CD4-positive, alpha-beta T cell treated with Interleukin-17A for 1 hour (primary cell): ENCODE measurements around the gene PTPRO.

Experiments used
- DNase-seq: peaks from one replicate; pipeline ENCODE4 v3.0.0-alpha.2; 2020

Gene PTPRO

DNA sequence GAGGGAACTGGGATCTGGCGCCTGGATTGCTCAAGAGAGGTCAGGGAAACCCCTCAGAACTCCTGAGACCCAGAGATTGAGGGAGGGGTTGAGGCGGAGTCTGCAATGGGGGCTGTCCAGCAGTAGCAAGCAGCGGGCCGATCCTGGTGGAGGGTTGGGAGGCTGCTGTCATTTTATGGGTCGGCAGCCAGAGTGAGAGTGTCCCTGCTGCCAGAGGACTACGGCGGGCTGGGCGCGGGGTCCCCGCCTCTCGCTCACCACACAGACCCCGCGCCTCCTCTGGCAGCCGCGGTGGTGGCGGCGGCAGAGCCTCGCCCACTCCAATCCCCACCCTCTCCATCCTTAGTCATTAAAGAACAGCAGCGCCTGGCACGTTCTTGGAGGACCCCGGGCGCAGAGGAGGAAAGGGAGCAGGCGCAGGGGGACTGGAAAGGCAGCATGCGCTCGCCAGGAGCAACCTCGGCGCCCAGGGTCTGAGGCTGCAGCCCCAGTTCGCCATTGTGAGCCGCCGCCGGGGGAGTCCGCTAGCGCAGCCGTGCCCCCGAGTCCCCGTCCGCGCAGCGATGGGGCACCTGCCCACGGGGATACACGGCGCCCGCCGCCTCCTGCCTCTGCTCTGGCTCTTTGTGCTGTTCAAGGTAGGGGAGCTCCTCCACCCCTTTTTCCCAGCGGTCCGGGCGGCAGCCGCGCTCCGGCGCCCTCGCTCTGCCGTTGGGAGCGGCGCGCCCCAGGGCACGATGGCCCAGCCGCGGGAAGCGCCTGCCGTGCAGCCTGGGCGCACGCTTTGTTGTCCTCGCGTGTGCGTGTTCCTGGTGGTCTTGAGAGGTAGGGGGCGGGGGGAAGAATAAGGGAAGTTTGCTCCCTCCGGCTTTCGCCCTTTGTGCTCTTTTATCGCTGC is at the start of gene PTPRO:
Gene PTPRO (plus strand): TSS at position 345 of the 898 bp plus-strand sequence.
- DNase-seq = no peak

DNA sequence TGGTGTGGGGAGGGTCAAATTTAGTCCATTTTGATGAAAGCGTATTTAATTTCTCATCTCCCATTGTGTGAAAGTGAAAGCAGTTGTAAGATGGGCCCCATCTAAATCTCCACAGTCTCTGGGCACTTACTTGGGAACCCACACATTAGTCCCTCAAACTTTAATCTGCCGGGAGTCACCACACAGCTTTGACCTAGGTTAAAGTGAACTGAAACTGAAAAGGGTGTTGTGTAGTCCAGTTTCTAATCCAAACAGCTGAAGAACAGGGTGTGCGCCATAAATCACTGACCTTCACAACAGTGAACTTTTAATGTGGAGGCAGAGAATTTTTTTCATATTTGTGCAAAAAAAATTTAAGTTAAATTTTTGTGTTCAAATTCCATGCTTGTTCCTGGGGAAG is 48.4 kb upstream of the PTPRO start:
- DNase-seq = no peak

DNA sequence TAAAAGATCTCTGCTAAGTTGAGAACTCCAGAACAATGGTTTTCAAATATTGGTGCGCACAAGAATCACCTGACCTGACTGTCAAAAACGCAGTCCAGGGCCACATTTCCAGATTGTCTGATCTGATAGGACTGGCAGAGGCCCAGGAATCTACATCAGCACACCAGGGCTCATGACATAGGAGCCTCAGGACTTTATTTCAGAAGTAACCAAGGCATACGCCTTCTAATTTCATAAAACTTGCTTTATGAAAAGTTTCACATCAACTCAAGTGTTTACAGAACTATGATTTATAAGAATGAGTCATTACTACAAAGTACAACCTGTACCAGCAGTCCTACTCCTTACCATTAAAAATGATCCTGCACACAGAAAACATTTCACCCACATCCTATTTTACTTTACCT is 47.7 kb upstream of the PTPRO start:
- DNase-seq = no peak

DNA sequence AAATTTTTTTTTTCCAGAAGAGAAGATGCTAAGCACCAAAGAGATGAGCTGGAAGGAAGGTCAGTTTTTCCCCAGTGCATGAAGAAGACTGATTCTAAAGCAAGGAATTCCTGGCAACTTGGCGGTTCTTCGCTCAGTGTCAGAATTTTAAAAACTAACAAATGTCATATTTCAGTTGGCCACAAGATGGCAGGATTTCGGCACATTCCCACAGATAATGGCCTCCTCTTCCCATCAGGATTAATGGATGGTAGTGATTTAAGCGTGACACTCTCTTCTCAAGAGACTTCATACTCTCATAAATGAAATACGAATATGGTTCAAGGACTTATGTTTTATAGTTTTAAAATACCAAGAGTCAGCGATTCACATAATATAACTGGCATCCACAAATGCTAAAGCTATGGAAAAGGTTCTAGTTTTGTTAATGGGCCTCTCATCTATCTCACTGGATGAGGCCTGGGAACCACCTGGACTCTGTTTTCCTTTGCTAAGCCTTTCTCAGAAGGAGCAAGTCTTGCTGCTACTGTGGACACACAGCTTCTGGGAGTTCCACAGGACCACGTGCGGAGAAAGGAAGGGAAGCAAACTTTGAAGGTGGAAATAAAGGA is 46.1 kb upstream of the PTPRO start:
- peak; percentile 18 for DNase-seq

DNA sequence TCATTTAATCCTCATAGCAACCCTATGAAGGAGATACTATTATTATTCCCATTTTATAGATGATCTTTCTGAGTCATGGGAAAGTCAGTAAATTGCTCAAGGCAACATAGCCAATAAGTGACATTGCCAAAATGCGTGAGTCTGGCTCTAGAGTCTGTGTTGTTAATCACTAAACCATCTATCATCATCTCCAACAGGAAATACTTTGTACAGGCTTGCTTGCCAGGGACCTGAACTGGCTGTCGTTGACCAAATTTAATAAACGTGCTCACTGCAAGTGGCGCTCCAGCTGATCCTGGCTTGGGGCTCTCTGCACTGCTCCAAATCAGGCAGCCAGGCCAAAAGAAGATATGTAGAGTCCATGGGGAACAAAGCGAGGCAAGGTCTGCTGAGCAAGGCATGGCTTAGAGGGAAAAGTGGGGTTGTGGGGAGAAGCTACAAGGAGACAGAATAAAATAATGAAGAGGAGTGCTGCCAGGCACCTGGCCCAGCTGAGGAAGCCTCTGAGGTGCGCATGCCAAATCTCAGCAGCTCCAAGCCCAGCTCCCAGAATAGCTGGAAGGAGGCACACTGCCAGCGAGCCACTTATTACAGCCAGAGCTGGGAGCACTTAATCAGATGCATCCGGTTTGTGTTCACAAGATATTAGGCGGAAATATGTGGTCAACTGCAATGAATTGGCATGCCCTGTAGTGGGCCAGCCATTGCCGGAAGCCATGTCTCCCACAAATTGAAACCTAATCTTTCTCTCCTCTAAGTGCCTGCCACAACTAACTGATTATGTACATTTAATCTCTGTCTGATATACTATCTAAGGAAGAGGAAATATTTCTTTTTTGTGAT is 43.3 kb upstream of the PTPRO start:
- peak; percentile 29 for DNase-seq

DNA sequence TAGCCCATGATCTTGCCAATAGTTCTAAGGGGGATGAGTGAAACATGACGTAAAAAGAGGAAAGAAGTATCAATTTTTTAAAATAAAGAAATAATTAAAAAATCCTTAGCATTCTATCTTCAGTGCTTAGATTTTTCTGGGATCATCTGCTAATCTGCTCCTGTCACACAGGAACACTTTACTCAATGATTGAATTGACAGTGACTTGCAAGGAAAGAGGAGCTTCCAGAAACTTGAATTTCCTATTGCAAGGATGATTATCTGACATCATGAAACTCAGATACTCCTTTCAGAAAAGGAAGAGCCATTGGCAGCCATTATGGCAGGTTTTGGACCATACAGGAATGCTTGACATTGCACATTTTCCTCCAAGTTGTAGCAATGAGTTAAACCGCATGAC is 41.4 kb upstream of the PTPRO start:
- DNase-seq = no peak

DNA sequence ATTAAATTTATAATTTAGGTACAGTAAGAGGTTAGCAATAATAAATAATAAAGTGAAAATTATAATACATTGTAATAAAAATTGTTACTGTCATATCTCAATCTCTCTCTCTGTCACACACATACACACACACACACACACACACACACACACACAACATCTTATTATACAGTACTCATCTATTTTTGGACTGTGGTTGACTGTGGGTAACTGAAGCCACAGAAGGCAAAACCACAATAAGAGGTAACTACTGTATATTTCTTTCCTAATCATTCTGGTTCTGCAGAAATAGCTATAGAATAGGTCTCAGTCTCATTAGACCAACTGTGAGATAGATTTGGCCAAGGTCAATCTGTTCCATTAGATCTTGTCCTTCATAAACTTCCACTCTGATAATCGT is 33.1 kb upstream of the PTPRO start:
- peak; percentile 13 for DNase-seq

DNA sequence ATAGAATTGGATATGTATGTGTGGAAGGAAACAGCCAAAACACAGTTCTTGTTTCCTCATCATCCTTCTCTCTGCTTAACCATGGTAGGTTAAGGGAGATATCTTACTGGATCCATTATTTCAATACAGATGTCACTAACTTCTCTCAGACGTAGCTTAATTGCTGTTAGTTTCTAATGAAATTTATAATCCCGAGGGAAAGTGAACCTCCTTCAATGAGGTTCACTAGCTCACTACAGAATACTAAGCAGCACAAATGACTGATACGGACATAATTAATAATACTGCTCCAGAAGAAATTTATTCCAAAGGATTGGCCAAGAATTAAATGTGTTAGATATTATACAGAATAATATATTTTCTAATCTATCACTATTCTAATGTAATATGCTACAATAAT is 28.6 kb upstream of the PTPRO start:
- DNase-seq = no peak

DNA sequence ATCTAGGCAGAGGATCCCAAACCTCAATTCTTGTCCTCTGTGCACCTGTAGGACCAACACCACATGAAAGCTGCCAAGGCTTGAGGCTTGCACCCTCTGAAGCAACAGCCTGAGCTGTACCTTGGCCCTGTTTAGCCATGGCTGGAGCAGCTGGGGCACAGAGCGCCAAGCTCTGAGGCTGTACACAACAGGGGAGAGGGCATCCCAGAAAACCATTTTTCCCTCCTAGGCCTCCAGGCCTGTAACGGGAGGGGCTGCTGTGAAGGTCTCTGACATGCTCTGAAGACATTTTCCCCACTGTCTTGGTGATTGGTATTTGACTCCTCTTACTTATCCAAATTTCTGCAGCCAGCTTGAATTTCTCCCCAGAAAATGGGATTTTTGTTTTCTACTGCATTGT is 22.4 kb upstream of the PTPRO start:
- no peak for DNase-seq

DNA sequence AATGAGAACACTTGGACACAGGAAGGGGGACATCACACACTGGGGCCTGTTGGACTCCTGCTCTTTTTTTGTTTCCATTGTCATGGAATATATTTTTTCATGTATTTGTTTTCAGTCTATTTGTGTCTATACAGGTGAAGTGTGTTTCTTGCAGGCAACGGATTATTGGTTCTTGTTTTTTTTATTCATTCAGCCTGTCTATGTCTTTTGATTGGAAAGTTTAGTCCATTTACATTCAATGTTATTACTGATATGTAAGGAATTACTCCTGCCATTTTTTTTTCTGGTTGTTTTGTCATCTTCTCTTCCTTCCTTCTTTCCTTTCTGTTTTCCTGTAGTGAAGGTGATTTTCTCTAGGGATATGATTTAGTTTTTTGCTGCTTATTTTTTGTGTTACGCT is 18.0 kb upstream of the PTPRO start:
- no peak for DNase-seq

DNA sequence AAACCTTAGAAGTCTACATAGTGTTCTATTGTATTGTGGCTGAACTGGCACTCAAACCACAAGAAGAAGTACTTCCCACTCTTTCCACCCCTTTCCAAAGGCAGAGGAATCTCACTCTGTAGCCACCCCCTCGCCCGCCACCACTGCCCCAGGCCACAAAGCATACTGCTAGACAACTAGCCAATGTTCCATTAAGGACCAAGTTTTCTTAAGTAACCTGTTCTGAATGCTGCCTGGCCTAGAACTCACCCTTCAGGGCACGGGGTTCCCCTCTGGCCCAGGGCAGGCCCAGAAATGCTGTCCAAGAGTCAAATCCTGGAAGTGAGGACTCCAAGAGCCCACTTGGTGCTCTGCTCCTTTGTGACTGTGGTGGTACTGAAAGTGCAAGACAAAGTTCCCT is 15.7 kb upstream of the PTPRO start:
- no peak for DNase-seq

DNA sequence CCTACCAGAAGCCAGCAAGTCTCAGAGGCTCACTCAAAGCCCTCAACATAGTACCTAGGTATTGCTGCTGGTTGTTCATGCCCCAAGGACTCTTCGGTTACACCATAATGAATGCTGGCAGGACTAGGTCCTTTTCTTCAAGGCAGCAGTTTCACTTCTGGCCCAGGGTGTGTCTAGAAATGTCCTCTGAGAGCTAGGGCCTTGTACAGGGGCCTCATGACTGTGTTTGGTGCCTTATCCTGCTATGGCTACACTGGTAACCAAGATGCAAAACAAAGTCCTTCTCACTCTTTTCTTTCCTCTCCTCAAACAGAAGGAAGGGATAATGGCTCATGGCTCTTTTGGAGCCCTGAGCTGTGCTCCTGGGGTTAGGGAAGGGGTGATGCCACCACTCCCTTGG is 15.2 kb upstream of the PTPRO start:
- DNase-seq = no peak

DNA sequence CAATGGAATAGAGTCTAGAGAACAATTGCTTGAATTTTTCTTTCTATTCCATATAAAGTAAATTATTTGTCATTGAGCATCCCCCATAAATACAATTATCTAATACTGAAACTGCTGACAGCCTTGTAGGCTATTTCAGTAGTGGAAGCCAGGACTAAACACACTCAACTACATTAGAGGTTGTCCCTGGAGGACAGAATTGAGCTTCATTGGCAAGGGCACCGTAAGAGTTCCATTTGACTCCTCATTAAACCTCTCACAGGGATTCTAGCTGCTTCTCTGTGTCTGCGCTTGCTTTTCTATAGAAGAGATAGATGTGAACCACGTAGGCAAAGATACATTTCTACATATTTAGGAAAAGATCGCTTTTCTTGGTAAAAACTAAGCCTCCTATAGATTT is 3.5 kb upstream of the PTPRO start:
- no peak for DNase-seq

DNA sequence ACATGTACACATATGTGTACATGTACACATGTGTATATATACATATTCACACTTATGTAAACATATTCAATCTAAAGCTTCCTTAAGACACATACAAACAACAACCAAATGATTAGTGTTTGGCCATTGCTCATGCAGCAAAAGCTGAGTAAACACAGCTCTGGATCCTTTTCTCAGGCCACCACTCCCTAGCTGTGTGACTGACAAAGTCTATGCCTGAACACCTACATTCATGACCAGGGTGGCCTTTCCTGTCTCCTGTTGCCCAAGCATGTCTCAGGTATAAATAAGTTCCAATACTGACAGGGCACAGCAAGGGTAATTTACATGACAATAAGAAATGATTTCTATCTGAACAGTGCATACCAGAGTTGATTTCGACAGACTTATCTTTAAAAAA is 1.4 kb upstream of the PTPRO start:
- DNase-seq = no peak

DNA sequence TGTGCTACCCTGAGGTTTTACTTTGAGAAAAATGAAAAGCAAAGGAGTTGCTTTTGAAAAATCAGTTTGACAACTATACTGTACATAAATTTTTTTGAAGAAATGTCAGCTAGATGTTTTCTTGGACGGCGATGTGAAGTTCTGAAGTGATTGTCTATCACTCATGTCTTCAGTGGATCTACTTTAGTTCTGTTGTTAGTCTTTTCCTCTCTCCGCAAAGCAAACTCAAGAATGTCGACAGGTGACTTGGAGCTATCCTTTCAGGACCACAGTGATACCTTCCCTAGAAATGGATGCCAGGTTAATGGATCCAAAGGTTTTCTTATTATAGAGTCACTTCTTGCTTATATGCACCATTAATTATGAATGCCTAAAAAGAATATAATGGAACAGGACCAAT is 1.2 kb downstream of the PTPRO start:
- DNase-seq = no peak

DNA sequence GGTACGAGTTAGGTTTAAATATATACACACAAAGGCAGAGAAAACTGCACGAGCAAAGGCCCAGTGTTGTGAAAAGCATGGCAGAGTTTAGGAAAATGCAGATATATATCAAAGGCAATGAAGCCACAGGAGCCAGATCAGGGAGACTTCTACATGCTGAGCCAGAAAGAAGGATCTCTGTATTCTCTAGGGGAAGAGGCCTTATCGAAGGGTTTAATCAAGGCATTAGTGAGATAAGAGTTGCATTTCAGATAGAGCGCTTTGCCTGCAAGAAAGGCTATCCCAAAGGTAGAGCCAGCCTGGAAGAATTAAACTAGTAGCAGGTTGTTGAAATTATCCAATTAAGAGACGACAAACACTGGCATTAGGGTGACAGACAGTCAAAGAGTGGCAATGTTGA is 7.6 kb downstream of the PTPRO start:
- DNase-seq = no peak

DNA sequence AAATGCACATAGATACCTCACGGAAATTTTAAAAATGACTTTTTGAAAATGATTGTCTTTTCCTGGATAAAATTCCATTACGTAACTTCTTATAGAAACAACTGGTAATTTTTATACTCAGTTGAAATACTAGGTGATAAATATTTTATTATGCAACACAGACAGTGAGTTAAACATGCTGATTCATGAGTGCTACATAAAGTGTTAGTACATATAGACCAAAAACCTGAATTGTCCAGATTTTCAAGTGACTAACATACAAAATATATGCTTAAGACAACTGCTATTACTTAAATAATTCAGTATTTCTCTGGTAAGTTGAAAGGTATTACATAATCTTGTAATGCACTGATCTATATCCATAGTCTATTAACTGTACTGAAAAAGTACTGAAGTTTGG is 11.9 kb downstream of the PTPRO start:
- no peak for DNase-seq

DNA sequence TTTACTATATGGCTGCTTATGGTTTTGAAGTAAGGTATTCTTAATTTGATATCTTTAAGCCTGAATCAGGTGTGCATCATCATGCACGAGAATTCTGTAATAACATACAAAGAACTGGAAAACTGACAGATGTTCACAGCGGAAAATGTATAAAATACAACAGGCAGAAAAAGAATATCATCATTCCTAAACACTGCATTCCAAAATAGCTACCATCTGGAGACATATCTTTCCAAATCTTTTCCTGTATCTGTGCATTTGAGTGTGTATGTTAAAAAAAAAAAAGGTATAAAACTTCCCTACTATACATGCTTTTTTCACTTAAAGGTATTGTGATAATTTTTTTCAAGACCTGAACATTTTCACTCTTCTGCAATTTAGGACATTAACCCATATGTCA is 13.7 kb downstream of the PTPRO start:
- no peak for DNase-seq

DNA sequence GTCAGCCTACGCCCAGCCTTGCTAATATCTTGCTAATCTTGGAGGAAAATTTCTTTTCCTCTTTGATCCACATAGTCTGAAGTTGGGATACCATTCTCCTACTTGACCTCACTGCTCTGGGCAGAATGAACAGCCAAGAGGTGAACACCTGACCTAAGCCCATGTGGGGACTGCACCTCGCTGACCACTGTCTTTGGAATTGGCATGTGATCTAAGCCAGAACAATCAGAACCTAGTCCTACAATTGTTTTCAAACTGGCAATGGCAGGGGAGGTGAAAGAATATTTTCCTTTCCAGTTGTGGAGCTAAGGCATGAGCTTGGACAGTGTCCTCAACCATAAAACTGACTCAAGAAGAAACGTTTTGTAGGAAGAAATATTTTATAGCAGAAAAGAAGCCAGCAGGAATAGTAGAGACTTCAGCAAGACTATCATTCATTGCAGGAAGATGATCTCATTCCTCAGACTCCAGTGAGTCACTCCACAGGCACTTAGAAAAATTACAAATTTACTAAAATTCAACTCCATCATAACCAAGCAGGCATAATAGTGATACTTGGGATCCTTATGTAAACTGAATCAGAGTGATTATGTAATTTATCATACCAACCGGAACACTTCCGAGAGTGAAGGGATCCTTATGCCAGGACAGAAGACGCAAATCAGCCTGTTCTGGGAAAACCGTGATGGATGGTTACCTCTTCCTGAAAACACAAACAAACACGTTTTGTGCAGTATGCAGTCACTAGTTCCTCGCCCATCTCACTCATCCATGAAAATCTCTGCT is 14.7 kb downstream of the PTPRO start:
- no peak for DNase-seq

DNA sequence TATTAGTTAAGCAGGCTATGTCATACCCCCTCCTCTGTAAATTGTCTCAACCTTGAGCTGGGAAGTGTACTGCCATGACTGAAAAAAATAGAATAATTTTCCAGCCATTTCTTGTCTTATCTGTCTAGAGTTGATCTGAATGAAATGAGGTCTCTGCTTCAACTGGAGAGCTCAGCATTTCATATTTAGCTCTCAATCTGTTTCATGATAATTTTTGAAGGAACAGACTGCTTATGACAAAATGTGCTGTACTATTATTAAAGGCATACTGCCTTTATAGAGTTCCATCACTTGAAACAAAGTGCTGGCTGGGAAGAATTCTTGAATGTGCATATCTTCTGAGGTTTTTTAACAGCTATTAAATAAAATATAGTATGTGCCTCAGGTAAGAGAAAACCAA is 19.1 kb downstream of the PTPRO start:
- DNase-seq = no peak

DNA sequence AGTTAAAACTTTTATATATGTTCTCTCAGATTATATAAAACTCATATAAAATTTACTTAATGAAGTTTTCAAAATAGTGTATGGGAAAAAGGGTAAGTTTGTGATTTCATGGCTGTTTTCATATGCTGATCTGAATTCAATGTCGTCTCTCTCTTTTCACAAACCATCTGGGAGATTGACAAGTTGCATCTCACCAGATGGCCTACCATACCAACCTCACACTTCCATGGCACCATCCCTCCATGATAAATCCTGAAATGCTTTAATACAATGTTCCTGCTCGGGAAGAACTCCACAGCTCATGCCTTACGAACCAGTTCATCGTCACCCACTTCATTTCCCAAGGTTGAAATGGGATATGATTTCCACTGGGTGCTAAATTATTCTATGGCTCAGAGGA is 22.3 kb downstream of the PTPRO start:
- DNase-seq = no peak

DNA sequence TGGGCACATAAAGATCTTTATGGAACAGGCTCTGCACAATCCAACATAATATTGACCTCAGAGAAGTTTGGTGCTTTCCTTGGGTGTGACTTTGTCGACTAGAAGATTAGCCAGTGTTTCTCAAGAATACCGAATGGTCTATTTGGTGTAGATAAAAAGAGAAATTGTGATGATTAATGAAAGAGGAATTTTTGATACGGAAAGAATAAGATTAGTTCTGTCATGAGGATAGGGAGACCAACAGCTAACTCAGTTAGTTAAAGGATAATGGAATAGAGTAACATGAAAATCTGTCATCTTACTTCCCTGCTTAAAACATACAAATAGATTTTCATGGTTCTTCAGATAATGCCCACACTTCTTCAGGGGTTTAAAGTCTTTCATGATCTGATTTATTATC is 24.2 kb downstream of the PTPRO start:
- no peak for DNase-seq

DNA sequence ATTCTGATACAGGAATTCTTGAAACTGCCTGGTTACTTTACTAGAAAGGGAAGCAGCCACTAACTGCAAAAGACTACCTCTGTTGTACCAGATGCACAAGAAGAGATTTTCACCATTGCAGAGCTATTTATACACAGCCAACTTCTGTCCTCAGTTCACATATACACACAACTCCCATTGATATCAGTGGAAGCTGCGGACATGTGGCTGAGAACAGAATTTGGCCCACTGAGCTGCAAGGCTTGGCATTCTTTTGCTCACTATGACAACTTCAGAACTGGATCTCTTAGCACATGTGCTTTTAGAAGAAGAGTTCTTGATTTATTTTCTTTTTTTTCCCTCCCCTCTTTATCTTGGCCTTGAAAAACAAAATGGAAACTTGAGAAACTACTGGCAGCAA is 28.3 kb downstream of the PTPRO start:
- DNase-seq = no peak
